Measurements from ENCODE around the gene FAF1.

The FAF1 gene

DNA sequence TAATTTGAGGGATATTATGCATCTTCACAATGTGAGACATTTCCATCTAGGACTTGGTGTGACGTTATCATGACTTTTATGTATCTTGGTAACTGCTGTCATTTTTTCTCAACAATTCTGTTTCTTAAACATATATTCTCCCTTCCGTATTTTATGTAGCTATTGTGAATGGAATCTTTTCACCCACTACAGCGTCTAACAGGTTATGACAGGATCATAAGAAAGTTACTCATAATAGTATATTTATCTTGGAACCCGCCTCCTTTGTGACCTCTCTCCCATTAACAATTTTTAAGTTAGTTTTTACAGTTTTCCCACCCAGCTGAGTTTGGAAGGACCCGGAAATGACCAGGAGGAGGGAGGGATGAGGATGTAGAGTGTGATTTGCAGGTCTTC lies 530.1 kb downstream of the FAF1 start:
- no peaks in the 10 kb centered on the region for H3K27me3 ChIP-seq (ENCODE audit: low read depth, low read length)
- no peak overlapping the region for H3K4me2 ChIP-seq (ENCODE audit: low read length)
- no peak overlapping the region for H3K4me3 ChIP-seq (ENCODE audit: low read length)

DNA sequence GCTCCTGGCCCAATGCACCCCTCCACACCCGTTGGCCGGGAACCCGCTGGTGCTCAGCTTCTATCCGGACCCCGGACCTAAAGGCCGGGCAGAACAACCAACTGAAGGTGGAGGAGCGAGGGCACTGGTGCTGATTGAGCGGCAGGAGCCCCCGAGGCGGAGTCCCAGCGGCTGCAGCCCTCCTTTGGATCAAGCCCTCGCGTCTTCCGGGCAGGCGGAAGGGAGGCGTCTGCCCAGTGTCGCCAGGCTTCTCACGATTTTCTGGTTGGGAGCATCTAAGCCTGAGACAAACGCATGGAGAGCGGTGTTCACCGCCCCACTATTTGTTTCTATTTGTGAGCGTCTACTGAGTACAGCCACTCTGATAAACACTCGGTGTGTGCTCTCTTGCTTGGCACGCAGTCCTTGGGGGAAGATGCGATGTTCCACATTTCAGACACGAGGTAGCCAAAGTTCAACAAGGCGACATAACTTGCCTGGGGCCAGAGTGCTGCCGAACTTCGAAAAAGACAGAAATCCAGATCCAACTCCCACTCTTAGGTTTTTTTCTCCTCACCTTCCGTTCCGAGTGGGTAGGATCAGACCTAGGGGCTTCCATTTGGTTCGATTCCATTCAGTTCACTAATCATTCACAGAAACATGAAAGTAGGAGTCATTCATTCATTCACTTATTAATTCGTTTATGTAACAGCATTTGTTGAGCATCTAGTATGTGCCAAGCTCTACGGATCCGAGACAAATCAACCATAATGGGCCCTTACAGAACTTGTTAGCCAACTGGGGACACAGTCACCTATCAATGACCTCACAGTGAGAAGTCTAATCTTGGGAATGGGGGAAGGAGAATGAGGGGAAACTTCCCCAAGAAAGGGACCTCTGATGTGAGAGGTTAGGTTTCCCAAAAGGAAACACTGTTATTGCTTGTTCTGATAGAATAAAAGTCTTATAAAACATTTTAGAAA lies 532.0 kb downstream of the FAF1 start:
- no peaks in the 10 kb centered on the region for H3K27me3 ChIP-seq (ENCODE audit: low read depth, low read length)
- no peaks in the 10 kb centered on the region for H3K36me3 ChIP-seq (replicated peaks; ENCODE audit: low read depth, low read length)
- H3K4me1 ChIP-seq (ENCODE audit: low read length) = no peaks in the 10 kb centered on the region
- H3K27ac ChIP-seq (ENCODE audit: low read length) = no peak overlapping the region
- H3K4me3 ChIP-seq (ENCODE audit: low read length) = no peak overlapping the region
- TF ChIP-seq, protein P1, sequence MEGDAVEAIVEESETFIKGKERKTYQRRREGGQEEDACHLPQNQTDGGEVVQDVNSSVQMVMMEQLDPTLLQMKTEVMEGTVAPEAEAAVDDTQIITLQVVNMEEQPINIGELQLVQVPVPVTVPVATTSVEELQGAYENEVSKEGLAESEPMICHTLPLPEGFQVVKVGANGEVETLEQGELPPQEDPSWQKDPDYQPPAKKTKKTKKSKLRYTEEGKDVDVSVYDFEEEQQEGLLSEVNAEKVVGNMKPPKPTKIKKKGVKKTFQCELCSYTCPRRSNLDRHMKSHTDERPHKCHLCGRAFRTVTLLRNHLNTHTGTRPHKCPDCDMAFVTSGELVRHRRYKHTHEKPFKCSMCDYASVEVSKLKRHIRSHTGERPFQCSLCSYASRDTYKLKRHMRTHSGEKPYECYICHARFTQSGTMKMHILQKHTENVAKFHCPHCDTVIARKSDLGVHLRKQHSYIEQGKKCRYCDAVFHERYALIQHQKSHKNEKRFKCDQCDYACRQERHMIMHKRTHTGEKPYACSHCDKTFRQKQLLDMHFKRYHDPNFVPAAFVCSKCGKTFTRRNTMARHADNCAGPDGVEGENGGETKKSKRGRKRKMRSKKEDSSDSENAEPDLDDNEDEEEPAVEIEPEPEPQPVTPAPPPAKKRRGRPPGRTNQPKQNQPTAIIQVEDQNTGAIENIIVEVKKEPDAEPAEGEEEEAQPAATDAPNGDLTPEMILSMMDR (IDR thresholded peaks at IDR 0.05; ENCODE audit: low read depth, low read length) = no peak
- no peaks in the 10 kb centered on the region for H4K20me1 ChIP-seq (ENCODE audit: insufficient read depth, low read length)
- no peak overlapping the region for H3K9ac ChIP-seq (ENCODE audit: low read length)
- H2AFZ ChIP-seq (ENCODE audit: low read depth, low read length) = no peak overlapping the region
- no peaks in the 10 kb centered on the region for H3K9me3 ChIP-seq (ENCODE audit: insufficient read depth, low read length)
- H3K79me2 ChIP-seq (ENCODE audit: low read length) = no peaks in the 10 kb centered on the region
- no peak overlapping the region for H3K4me2 ChIP-seq (ENCODE audit: low read length)

More for the DNA sequence above, 530.1 kb downstream of the FAF1 start:
- no peak overlapping the region for H2AFZ ChIP-seq (ENCODE audit: low read depth, low read length)
- no peaks in the 10 kb centered on the region for H4K20me1 ChIP-seq (ENCODE audit: insufficient read depth, low read length)
- no peak for TF ChIP-seq EZH2phosphoT487 (IDR thresholded peaks at IDR 0.05; ENCODE audit: low read depth)
- TF ChIP-seq, protein P1 (IDR thresholded peaks at IDR 0.05; ENCODE audit: low read depth, low read length) = no peak
- H3K27ac ChIP-seq (ENCODE audit: low read length) = no peak overlapping the region
- no peaks in the 10 kb centered on the region for H3K79me2 ChIP-seq (ENCODE audit: low read length)
- no peak overlapping the region for H3K9ac ChIP-seq (ENCODE audit: low read length)
- H3K9me3 ChIP-seq (ENCODE audit: insufficient read depth, low read length) = no peaks in the 10 kb centered on the region
- H3K4me1 ChIP-seq (ENCODE audit: low read length) = no peaks in the 10 kb centered on the region
- no peaks in the 10 kb centered on the region for H3K36me3 ChIP-seq (replicated peaks; ENCODE audit: low read depth, low read length)

DNA sequence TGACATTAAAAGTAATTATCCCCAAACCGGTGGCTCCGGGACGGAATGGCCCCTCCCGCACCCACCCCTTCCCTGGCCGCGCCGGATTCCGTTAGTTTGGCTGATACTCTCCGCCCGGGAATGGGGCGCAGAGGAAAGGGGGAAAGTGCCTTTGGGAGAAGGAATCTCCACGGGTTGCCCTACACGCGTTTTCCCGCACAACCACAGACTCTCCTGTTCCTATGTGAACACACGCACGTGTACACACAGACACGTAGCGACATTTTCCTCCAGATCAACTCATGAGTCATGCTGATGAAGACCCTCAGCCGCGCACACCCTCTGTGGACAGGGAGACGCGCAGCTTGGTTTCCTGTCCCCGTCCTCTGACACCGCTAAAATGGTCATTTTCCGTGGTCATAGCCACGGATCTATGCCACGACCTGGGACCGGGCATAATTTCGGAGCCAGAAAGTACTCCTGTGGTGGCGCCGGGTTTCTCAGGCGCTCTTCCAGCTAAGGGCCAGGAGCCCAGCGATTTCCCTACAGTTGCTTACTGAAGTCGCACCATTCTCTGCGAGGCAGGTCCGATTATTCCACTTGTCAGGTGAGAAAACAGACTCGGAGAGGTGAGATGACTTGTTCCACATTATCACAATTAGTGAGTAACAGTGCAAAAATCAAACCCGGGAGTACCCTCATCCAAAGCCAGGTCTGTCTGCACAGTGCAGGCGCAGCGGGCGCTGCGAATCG lies 532.8 kb downstream of the FAF1 start:
- no peak overlapping the region for H3K4me3 ChIP-seq (ENCODE audit: low read length)
- no peaks in the 10 kb centered on the region for H3K36me3 ChIP-seq (replicated peaks; ENCODE audit: low read depth, low read length)
- no peaks in the 10 kb centered on the region for H3K4me1 ChIP-seq (ENCODE audit: low read length)
- no peak overlapping the region for H3K27ac ChIP-seq (ENCODE audit: low read length)
- TF ChIP-seq, protein P1 (IDR thresholded peaks at IDR 0.05; ENCODE audit: low read depth, low read length) = no peak
- no peak for TF ChIP-seq EZH2phosphoT487 (IDR thresholded peaks at IDR 0.05; ENCODE audit: low read depth)
- no peaks in the 10 kb centered on the region for H3K27me3 ChIP-seq (ENCODE audit: low read depth, low read length)
- no peak overlapping the region for H3K4me2 ChIP-seq (ENCODE audit: low read length)
- no peak overlapping the region for H3K9ac ChIP-seq (ENCODE audit: low read length)
- no peaks in the 10 kb centered on the region for H3K79me2 ChIP-seq (ENCODE audit: low read length)
- no peaks in the 10 kb centered on the region for H3K9me3 ChIP-seq (ENCODE audit: insufficient read depth, low read length)
- no peak overlapping the region for H2AFZ ChIP-seq (ENCODE audit: low read depth, low read length)
- no peaks in the 10 kb centered on the region for H4K20me1 ChIP-seq (ENCODE audit: insufficient read depth, low read length)

DNA sequence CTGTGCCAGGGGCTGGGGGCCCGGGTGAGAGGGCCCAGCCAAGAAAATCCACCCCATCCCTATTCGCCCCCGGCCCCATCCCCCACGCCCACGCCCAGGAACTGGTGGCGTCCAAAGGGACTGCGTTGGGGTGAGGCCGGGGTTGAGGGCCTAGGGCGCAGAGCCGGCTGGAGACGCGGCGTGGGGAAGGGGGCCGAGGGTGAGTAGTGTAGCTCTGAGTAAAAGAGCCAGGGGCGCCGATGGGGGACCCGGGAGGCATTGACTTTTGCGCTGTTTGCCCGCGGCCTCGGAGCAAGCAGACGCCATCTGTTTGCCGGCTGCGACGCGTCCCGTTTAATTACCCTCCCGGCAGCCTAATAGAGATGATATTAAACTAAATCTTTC lies 533.4 kb downstream of the FAF1 start:
- no peaks in the 10 kb centered on the region for H4K20me1 ChIP-seq (ENCODE audit: insufficient read depth, low read length)
- no peaks in the 10 kb centered on the region for H3K36me3 ChIP-seq (replicated peaks; ENCODE audit: low read depth, low read length)
- H3K79me2 ChIP-seq (ENCODE audit: low read length) = no peaks in the 10 kb centered on the region
- TF ChIP-seq, protein P1 (IDR thresholded peaks at IDR 0.05; ENCODE audit: low read depth, low read length) = no peak
- no peak for TF ChIP-seq EZH2phosphoT487 (IDR thresholded peaks at IDR 0.05; ENCODE audit: low read depth)
- no peak overlapping the region for H3K27ac ChIP-seq (ENCODE audit: low read length)
- H3K4me1 ChIP-seq (ENCODE audit: low read length) = no peaks in the 10 kb centered on the region
- H3K4me2 ChIP-seq (ENCODE audit: low read length) = no peak overlapping the region
- no peaks in the 10 kb centered on the region for H3K9me3 ChIP-seq (ENCODE audit: insufficient read depth, low read length)
- H3K27me3 ChIP-seq (ENCODE audit: low read depth, low read length) = no peaks in the 10 kb centered on the region
- no peak overlapping the region for H3K4me3 ChIP-seq (ENCODE audit: low read length)
- no peak overlapping the region for H3K9ac ChIP-seq (ENCODE audit: low read length)
- no peak overlapping the region for H2AFZ ChIP-seq (ENCODE audit: low read depth, low read length)

All from OCI-LY3 (cell line).